MCF 10A (cell line): ENCODE measurements around the gene PCCB. TPM values are rescaled to one million over a fixed set of nuclear protein-coding genes. Genes with fewer than 3 reads are reported as not detected.
"Not testable (repeated sequence)": the region's sequence is repeated elsewhere in the genome, so short reads cannot be mapped to it uniquely, and the experiment has no call there.

Source experiments
- BruUV-seq: library from RNA; stranded (reverse); fragments of 400-500 nt; replicated peaks from 2 replicates; lab custom pipeline; 2021; lab: Mats Ljungman, UMichigan
- CTCF ChIA-PET: fragments of 300-600 bp; sonication (Branson Sonifier 250); formaldehyde crosslinking; extraction: SDS; loops from one replicate; lab custom pipeline; 2021; ENCODE audit warnings: antibody characterized with exemption, inconsistent platforms; lab: Yijun Ruan, JAX
- POLR2A ChIA-PET: fragments of 300-600, 350-650 bp; sonication (Branson Sonifier 250); formaldehyde crosslinking; extraction: SDS; loops from one replicate; lab custom pipeline; 2020; ENCODE audit warnings: antibody characterized with exemption, inconsistent platforms; lab: Yijun Ruan, JAX
- DNase-seq: peaks from one replicate; pipeline ENCODE4 v3.0.0-alpha.2; 2018; ENCODE audit not compliant: unreplicated experiment
- H3K27ac Mint-ChIP-seq: one replicate; pipeline ENCODE4 v1.8.0; 2022; ENCODE audit warnings: mild to moderate bottlenecking, low read depth, mixed read lengths; ENCODE audit not compliant: unreplicated experiment
- H3K27me3 Mint-ChIP-seq: one replicate; pipeline ENCODE4 v1.8.0; 2022; ENCODE audit warnings: mixed read lengths; ENCODE audit not compliant: insufficient read depth, unreplicated experiment
- H3K36me3 Mint-ChIP-seq: one replicate; pipeline ENCODE4 v1.8.0; 2022; ENCODE audit warnings: mild to moderate bottlenecking, moderate library complexity, mixed read lengths; ENCODE audit not compliant: insufficient read depth, unreplicated experiment
- H3K4me1 Mint-ChIP-seq: one replicate; pipeline ENCODE4 v1.8.0; 2022; ENCODE audit warnings: mixed read lengths; ENCODE audit not compliant: insufficient read depth, unreplicated experiment
- H3K4me3 Mint-ChIP-seq: one replicate; pipeline ENCODE4 v1.8.0; 2022; ENCODE audit warnings: mild to moderate bottlenecking, moderate library complexity, mixed read lengths; ENCODE audit not compliant: unreplicated experiment
- H3K9me3 Mint-ChIP-seq: one replicate; pipeline ENCODE4 v1.8.0; 2022; ENCODE audit warnings: mixed read lengths; ENCODE audit not compliant: unreplicated experiment
- intact Hi-C: fragments of 100-400 bp; cut with micrococcal nuclease; formaldehyde crosslinking; loops from 2 replicates; pipeline ENCODE4 v1.14.1; 2022
- total RNA-seq: library from RNA; stranded (reverse); gene quantifications from 2 replicates; pipeline ENCODE4 v1.2.3, GENCODE V29; 2022
- TF ChIP-seq, protein P1 (sequence below): fragments of 200-600 bp; IDR thresholded peaks from one replicate; pipeline ENCODE4 v1.8.0; 2022; ENCODE audit warnings: antibody characterized with exemption, mild to moderate bottlenecking; ENCODE audit not compliant: unreplicated experiment

Gene PCCB
- total RNA-seq, 1 experiment from 2014 or later = 51.7 TPM

DNA sequence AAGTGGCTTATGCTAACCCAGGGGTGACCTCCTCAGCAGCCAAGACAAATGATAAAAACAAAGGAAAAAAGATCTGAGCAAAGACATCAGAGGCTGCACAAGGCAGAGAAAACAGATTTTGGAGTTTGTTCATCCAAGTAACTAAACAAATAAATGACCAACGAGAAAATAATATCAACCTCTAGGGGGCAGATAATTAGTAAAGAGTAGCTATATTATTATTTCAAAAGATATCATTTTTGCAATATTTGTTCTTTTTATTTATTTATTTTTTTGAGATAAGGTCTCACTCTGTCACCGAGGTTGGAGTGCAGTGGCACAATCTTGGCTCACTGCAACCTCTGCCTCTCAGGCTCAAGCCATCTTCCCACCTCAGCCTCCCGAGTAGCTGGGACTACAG lies 101.8 kb downstream of the PCCB start:
- no TSS peak for BruUV-seq
- Mint-ChIP-seq H3K27ac (no peak overlapping the region), H3K36me3 (peaks cover 25% of the 10 kb centered on the region), H3K4me1 (peaks cover 15% of the 10 kb centered on the region), H3K27me3 (no peaks in the 10 kb centered on the region), H3K9me3 (no peaks in the 10 kb centered on the region), H3K4me3 (no peak overlapping the region)
- TF ChIP-seq, protein P1, sequence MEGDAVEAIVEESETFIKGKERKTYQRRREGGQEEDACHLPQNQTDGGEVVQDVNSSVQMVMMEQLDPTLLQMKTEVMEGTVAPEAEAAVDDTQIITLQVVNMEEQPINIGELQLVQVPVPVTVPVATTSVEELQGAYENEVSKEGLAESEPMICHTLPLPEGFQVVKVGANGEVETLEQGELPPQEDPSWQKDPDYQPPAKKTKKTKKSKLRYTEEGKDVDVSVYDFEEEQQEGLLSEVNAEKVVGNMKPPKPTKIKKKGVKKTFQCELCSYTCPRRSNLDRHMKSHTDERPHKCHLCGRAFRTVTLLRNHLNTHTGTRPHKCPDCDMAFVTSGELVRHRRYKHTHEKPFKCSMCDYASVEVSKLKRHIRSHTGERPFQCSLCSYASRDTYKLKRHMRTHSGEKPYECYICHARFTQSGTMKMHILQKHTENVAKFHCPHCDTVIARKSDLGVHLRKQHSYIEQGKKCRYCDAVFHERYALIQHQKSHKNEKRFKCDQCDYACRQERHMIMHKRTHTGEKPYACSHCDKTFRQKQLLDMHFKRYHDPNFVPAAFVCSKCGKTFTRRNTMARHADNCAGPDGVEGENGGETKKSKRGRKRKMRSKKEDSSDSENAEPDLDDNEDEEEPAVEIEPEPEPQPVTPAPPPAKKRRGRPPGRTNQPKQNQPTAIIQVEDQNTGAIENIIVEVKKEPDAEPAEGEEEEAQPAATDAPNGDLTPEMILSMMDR = peak; percentile 29
- DNase-seq = no peak
- intact Hi-C loops = no loop called here
- POLR2A ChIA-PET = interaction anchor here (0.6 to 1.0 kb wide), 3 partner anchors 8 to 1822 kb away, joined by 3 to 5 read pairs (median 3); partner anchors contain the start of gene STAG1
- CTCF ChIA-PET = interaction anchor here (0.6 to 2.5 kb wide), 9 partner anchors 9 to 560 kb away, joined by 3 to 11 read pairs (median 4); partner anchors contain the start of gene STAG1

DNA sequence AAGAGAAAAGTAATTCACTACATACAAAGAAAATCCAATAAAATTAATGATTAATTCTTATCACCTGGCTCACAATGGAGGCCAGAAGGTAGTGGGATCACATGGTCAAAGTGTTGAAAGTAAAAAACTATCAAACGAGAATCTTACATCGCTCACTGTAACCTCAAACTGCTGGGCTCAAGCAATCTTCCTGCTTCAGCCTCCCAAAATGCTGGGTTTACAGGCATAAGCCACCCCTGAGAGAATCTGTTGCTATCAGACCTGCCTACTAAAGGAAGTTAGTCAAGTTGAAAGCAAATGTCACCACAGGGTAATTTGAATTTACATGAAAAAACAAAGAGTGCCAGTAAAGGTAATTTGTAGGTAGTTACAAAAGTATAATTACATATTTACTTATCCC lies 103.3 kb downstream of the PCCB start:
- H3K4me1 Mint-ChIP-seq = peaks cover 15% of the 10 kb centered on the region
- peaks cover 22% of the 10 kb centered on the region for H3K36me3 Mint-ChIP-seq
- H3K27ac Mint-ChIP-seq = no peak overlapping the region
- TF ChIP-seq, protein P1 = no peak
- CTCF ChIA-PET = no interaction called here
- DNase-seq = no peak
- POLR2A ChIA-PET = no interaction called here
- H3K4me3 Mint-ChIP-seq = no peak overlapping the region
- BruUV-seq = no TSS peak
- H3K9me3 Mint-ChIP-seq = no peaks in the 10 kb centered on the region
- intact Hi-C loops = no loop called here
- no peaks in the 10 kb centered on the region for H3K27me3 Mint-ChIP-seq

DNA sequence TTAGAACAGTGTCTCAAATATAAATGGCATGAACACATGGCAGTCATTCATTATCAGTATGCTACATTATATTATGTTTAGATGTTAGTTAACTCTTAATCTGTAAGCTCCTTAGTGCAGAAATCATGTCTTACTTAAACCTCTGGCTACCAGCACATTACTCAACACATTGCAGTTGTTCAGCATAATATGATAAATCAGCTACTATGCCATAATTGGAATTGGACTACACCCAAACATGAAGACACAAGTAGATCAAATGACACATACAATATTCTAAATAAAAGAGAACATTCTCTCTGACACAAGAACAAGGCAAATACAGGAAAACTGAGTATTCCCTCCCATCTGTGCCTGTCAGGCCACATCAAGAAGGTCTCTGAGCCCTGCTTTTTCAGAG lies 116.1 kb downstream of the PCCB start:
- DNase-seq = peak; percentile 52
- Mint-ChIP-seq H3K4me1 (peaks cover 6% of the 10 kb centered on the region), H3K4me3 (no peak overlapping the region), H3K36me3 (peaks cover 25% of the 10 kb centered on the region), H3K27ac (no peak overlapping the region), H3K9me3 (no peaks in the 10 kb centered on the region), H3K27me3 (no peaks in the 10 kb centered on the region)
- ChIA-PET POLR2A (interaction anchor here (0.6 to 1.7 kb wide), 4 partner anchors 8 to 386 kb away, joined by 4 to 7 read pairs (median 5); partner anchors contain the start of gene STAG1), CTCF (interaction anchor here (1.0 to 3.1 kb wide), 6 partner anchors 13 to 648 kb away, joined by 3 to 11 read pairs (median 4); no protein-coding TSS in a partner anchor)
- BruUV-seq = no TSS peak
- TF ChIP-seq, protein P1 = no peak
- intact Hi-C loops = no loop called here

DNA sequence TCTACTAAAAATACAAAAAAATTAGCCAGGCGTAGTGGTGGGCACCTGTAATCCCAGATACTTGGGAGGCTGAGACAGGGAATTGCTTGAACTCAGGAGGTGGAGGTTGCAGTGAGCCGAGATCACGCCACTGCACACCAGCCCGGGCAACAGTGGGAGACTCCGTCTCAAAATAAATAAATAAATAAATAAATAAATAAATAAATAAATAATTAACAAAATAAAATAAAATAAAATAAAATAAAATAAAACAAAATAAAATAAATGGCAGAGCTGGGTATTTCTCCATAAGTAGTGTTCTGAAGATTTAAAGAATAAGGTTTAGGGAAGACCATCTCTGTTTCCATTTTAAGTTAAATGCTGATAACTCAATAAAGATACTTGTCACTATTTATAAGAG lies 125.7 kb downstream of the PCCB start:
- CTCF ChIA-PET = interaction anchor here (1.2 to 2.3 kb wide), 2 partner anchors 16 to 333 kb away, joined by 3 to 11 read pairs; no protein-coding TSS in a partner anchor
- H3K27me3 Mint-ChIP-seq, H3K27ac Mint-ChIP-seq, H3K9me3 Mint-ChIP-seq, DNase-seq, H3K4me3 Mint-ChIP-seq, intact Hi-C loops, BruUV-seq, POLR2A ChIA-PET, H3K4me1 Mint-ChIP-seq: not testable (repeated sequence)
- peaks cover 12% of the 10 kb centered on the region for H3K36me3 Mint-ChIP-seq
